Peyer's patch (tissue), 4 donors: ENCODE results near the gene KIDINS220.

Experiments used
- CTCF ChIP-seq, 6 experiments: fragments of 450-650 bp in 4 of 6; fragments of 200-600 bp in 2 of 6; sonication (generic) in 1 of 6; IDR thresholded peaks; one replicate each; pipeline ENCODE4 v1.5.1; 2017 to 2019; ENCODE audit warnings: antibody characterized with exemption in 6 of 6, mild to moderate bottlenecking in 3 of 6, moderate library complexity in 1 of 6
- POLR2A ChIP-seq, 2 donors: fragments of 450-650 bp; IDR thresholded peaks; one replicate each; pipeline ENCODE4 v1.5.1; 2017; ENCODE audit warnings: antibody characterized with exemption in 2 of 2, mild to moderate bottlenecking in 2 of 2, moderate library complexity in 2 of 2

- TF ChIP-seq CTCF (IDR thresholded peaks at IDR 0.05) (no peak), POLR2A (IDR thresholded peaks at IDR 0.05) (no peak)
Measured at GRCh38 chr2:8756230-8756629, 81.2 kb downstream of the KIDINS220 start.
